K562 (cell line): ENCODE results near the gene DMXL1.

Experiments
- FOXP4 ChIP-seq: sonication (generic); formaldehyde crosslinking; IDR thresholded peaks from 2 replicates; pipeline ENCODE4 v1.8.0; 2022; ENCODE audit warnings: mild to moderate bottlenecking, missing genetic modification reagents, borderline replicate concordance
- MTF1 ChIP-seq: fragments of 250-450 bp; sonication (Bioruptor Pico); IDR thresholded peaks from 2 replicates; pipeline ENCODE4 v1.9.0; 2021; ENCODE audit warnings: moderate library complexity, mild to moderate bottlenecking, inconsistent platforms, borderline replicate concordance
- REST ChIP-seq, 2 experiments: fragments of 450-650 bp; formaldehyde crosslinking in 1 of 2; IDR thresholded peaks; 2 replicates each; pipeline versions ENCODE4 v1.4.0 to v1.6.1; 2014 to 2020; ENCODE audit warnings: mild to moderate bottlenecking in 2 of 2, borderline replicate concordance in 1 of 2, low read depth in 1 of 2

GRCh38 chr5:119290161-119290569 lies 219.3 kb downstream of the DMXL1 start:
- TF ChIP-seq MTF1 (CRISPR knock-in tag) (no peak), REST (IDR thresholded peaks at IDR 0.05; ENCODE audit: borderline replicate concordance) (no peak), REST (CRISPR knock-in tag; IDR thresholded peaks at IDR 0.05; ENCODE audit: low read depth) (no peak), FOXP4 (no peak)
